Measurements from ENCODE around the gene METAP1D. TPM values are rescaled to one million over a fixed set of nuclear protein-coding genes. Genes with fewer than 3 reads are reported as not detected.

METAP1D gene
- total RNA-seq, 1 experiment from 2014 or later: 15.8 TPM

GRCh38 chr2:172007372-172007771 lies 7.6 kb downstream of the METAP1D start:
- ChIA-PET RAD21 (ENCODE audit: low non-redundant PET in 1 of 2, low total read pairs in 2 of 2, uncharacterized antibody in 2 of 2, unreplicated experiment in 2 of 2) (no interaction called here), CTCF (no interaction called here), POLR2A (no interaction called here)
- Histone ChIP-seq H3K4me1 (ENCODE audit: control insufficient read depth in 1 of 2, insufficient read depth in 2 of 2, low read length in 2 of 2) (peaks cover 9 to 24% of the 10 kb centered on the region in 2 experiments), H3K4me2 (ENCODE audit: low read length) (no peak overlapping the region), H3K9me3 (ENCODE audit: control insufficient read depth in 1 of 2, insufficient read depth in 1 of 2, low read depth in 1 of 2, low read length in 2 of 2) (no peaks in the 10 kb centered on the region), H3K27me3 (ENCODE audit: insufficient read depth, low read length) (no peaks in the 10 kb centered on the region), H3K4me3 (replicated peaks in 1 of 2; ENCODE audit: low read depth in 1 of 2, low read length in 2 of 2) (no peak overlapping the region), H3K27ac (ENCODE audit: low read depth, low read length) (no peak overlapping the region), H3K9me2 (ENCODE audit: insufficient read depth) (no peaks in the 10 kb centered on the region), H4K20me1 (ENCODE audit: insufficient read depth) (no peaks in the 10 kb centered on the region), H3K36me3 (ENCODE audit: control insufficient read depth in 1 of 2, insufficient read depth in 2 of 2, low read length in 2 of 2) (no peaks in the 10 kb centered on the region), H3K79me2 (ENCODE audit: insufficient read depth, low read length) (peaks cover 7% of the 10 kb centered on the region), H3K9ac (ENCODE audit: low read length) (no peak overlapping the region), H2AFZ (ENCODE audit: low read depth, low read length, poor library complexity, severe bottlenecking) (no peak overlapping the region)
- ATAC-seq (no peak), DNase-seq (ENCODE audit: low read depth, low spot score) (no peak)
- TF ChIP-seq ZFX (IDR thresholded peaks at IDR 0.05) (no peak), ZBTB33 (IDR thresholded peaks at IDR 0.05; ENCODE audit: extremely low read depth, insufficient replicate concordance, low read length) (no peak), ZNF274 (IDR thresholded peaks at IDR 0.05; ENCODE audit: low read depth, low read length) (no peak), POLR2AphosphoS5 (IDR thresholded peaks at IDR 0.05; ENCODE audit: low read depth, low read length) (no peak), SIN3A (IDR thresholded peaks at IDR 0.05; ENCODE audit: low read depth) (no peak), SRF (IDR thresholded peaks at IDR 0.05; ENCODE audit: low read depth) (no peak), EZH2phosphoT487 (IDR thresholded peaks at IDR 0.05; ENCODE audit: borderline replicate concordance) (no peak), CTCF (IDR thresholded peaks at IDR 0.05 in 2 of 3, conservative IDR thresholded peaks at IDR 0.05 in 1 of 3; ENCODE audit: borderline replicate concordance in 1 of 3, insufficient read depth in 1 of 3, low read depth in 2 of 3, low read length in 2 of 3) (no peak), EZH2 (IDR thresholded peaks at IDR 0.05) (no peak), EGR1 (IDR thresholded peaks at IDR 0.05; ENCODE audit: low read depth) (no peak), REST (IDR thresholded peaks at IDR 0.05; ENCODE audit: low read depth) (no peak), FOSL1 (IDR thresholded peaks at IDR 0.05; ENCODE audit: low read depth) (no peak), ELF1 (IDR thresholded peaks at IDR 0.05; ENCODE audit: borderline replicate concordance, low read depth) (no peak), POLR2A (IDR thresholded peaks at IDR 0.05; ENCODE audit: borderline replicate concordance, extremely low read depth, insufficient read depth, insufficient read length) (no peak), SP1 (IDR thresholded peaks at IDR 0.05; ENCODE audit: low read depth) (no peak), TCF7L2 (IDR thresholded peaks at IDR 0.05; ENCODE audit: borderline replicate concordance, extremely low read depth, insufficient read depth, insufficient read length) (no peak), ATF3 (IDR thresholded peaks at IDR 0.05) (no peak), MAX (IDR thresholded peaks at IDR 0.05) (no peak), CBX3 (IDR thresholded peaks at IDR 0.05; ENCODE audit: low read depth) (no peak), JUND (IDR thresholded peaks at IDR 0.05) (no peak)
- intact Hi-C loops (cut with micrococcal nuclease): no loop called here
- no TSS peak for BruUV-seq (replicated peaks)

Data from HCT116 (cell line).